Spleen (tissue), 3 donors: ENCODE results near the gene HGD.

Experiments used
- POLR2A ChIP-seq, 3 donors: fragments of 450-650 bp; IDR thresholded peaks; one replicate each; pipeline ENCODE4 v1.5.1; 2017; ENCODE audit warnings: antibody characterized with exemption in 3 of 3, mild to moderate bottlenecking in 1 of 3
- POLR2AphosphoS5 ChIP-seq, 3 donors: sonication (generic); formaldehyde crosslinking; IDR thresholded peaks; one replicate each; pipeline ENCODE4 v1.5.1; 2017; ENCODE audit warnings: antibody characterized with exemption in 3 of 3

DNA sequence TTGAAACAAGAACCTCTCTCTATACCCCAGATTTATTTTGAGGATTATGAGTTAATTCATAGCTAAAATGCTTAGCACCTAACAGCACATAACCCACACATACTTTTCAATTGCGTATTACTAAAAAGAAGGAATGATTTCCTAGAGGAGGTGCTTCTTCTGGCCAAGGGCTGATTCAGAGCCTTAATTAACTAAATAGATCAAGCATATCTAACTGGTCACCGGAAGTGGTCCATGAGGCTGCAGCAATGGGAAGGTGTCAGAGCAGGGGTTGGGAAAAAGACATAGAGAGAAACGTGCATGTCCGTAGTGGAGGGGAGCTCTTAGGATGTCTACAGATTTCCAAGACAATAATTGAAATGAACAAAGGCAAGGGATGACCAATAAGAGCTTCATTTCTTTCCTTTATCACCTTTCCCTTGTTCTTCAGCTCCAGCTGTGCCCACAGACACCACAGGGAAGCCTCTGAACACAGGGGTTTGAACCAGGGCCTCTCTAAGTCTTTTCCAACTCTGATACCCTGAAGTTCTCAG is 467 bp downstream of the HGD start:
- TF ChIP-seq POLR2AphosphoS5 (IDR thresholded peaks at IDR 0.05), result no peak
- TF ChIP-seq POLR2A (IDR thresholded peaks at IDR 0.05), result no peak
